B cell (primary cell): ENCODE data around the gene STMN1. TPM values are rescaled to one million over a fixed set of nuclear protein-coding genes. Genes with fewer than 3 reads are reported as not detected.

Experiments used
- ATAC-seq: fragments of 200-7000 bp; cut with Tn5 transposase; one replicate; pipeline ENCODE4 v1.10.0; 2021; ENCODE audit warnings: low read depth, mild to moderate bottlenecking, moderate number of reproducible peaks, moderate library complexity
- CTCF ChIA-PET: fragments of 350-600 bp; sonication (Branson Sonifier 250); formaldehyde crosslinking; loops from one replicate; lab custom pipeline; 2021; ENCODE audit warnings: antibody characterized with exemption, inconsistent platforms; lab: Charles Lee
- POLR2A ChIA-PET: fragments of 350-600 bp; sonication (Branson Sonifier 250); formaldehyde crosslinking; loops from one replicate; lab custom pipeline; 2021; ENCODE audit warnings: antibody characterized with exemption; lab: Charles Lee
- DNase-seq: peaks from one replicate; pipeline ENCODE4 v3.0.0; 2013
- H2AFZ ChIP-seq: 2 replicates; pipeline ENCODE4 v1.6.1; 2012; ENCODE audit warnings: mild to moderate bottlenecking, low read depth, low read length; ENCODE audit not compliant: insufficient read depth, poor library complexity, severe bottlenecking
- H3K27ac ChIP-seq, 2 donors: 1 replicate in 1 of 2; 2 replicates in 1 of 2; pipeline ENCODE4 v1.5.1; 2012 to 2013; ENCODE audit warnings: low read length in 2 of 2, mild to moderate bottlenecking in 2 of 2, moderate library complexity in 1 of 2
- H3K27me3 ChIP-seq, 4 experiments: fragments of 200-600 bp in 1 of 4; sonication (generic) in 1 of 4; replicated peaks in 1 of 4; 1 replicate in 2 of 4; 2 replicates in 2 of 4; pipeline versions ENCODE4 v1.6.1 to v1.7.0; 2013 to 2016; ENCODE audit warnings: low read length in 3 of 4, mild to moderate bottlenecking in 2 of 4, mixed read lengths in 1 of 4, moderate library complexity in 1 of 4; ENCODE audit not compliant: insufficient read depth in 4 of 4, control insufficient read depth in 3 of 4; ENCODE audit errors: control extremely low read depth in 1 of 4
- H3K36me3 ChIP-seq, 2 experiments: replicated peaks in 1 of 2; 1 replicate in 1 of 2; 2 replicates in 1 of 2; pipeline versions ENCODE4 v1.6.1 to v1.7.1; 2013; ENCODE audit warnings: low read length in 1 of 2; ENCODE audit not compliant: insufficient read depth in 2 of 2, control insufficient read depth in 1 of 2; ENCODE audit errors: control extremely low read depth in 1 of 2, extremely low read depth in 1 of 2
- H3K4me1 ChIP-seq, 2 donors: fragments of 200-600 bp in 1 of 2; sonication (generic) in 1 of 2; 1 replicate in 1 of 2; 2 replicates in 1 of 2; pipeline versions ENCODE4 v1.5.1 to v1.6.1; 2013 to 2017; ENCODE audit warnings: low read length in 2 of 2; ENCODE audit not compliant: control insufficient read depth in 2 of 2, insufficient read depth in 2 of 2
- H3K4me2 ChIP-seq: replicated peaks from 2 replicates; pipeline ENCODE3; 2012; ENCODE audit warnings: mild to moderate bottlenecking, low read depth, low read length; ENCODE audit not compliant: poor library complexity, severe bottlenecking
- H3K4me3 ChIP-seq, 5 experiments: fragments of 200-600 bp in 1 of 5; sonication (generic) in 1 of 5; 1 replicate in 3 of 5; 2 replicates in 2 of 5; pipeline versions ENCODE4 v1.5.1 to v1.7.0; 2011 to 2016; ENCODE audit warnings: low read length in 4 of 5, mild to moderate bottlenecking in 4 of 5, low read depth in 2 of 5, control low read depth in 1 of 5, moderate library complexity in 1 of 5; ENCODE audit not compliant: insufficient read depth in 1 of 5; ENCODE audit errors: control extremely low read depth in 1 of 5, extremely low read depth in 1 of 5
- H3K79me2 ChIP-seq: fragments of 200-600 bp; sonication (generic); one replicate; pipeline ENCODE4 v1.6.0; 2016; ENCODE audit warnings: low read length; ENCODE audit not compliant: control insufficient read depth, insufficient read depth
- H3K9ac ChIP-seq: fragments of 200-600 bp; sonication (generic); 2 replicates; pipeline ENCODE4 v1.6.1; 2017; ENCODE audit warnings: mild to moderate bottlenecking, low read length, moderate library complexity
- H3K9me3 ChIP-seq, 3 donors: one replicate each; pipeline versions ENCODE4 v1.6.1 to v1.7.1; 2013; ENCODE audit warnings: low read length in 2 of 3; ENCODE audit not compliant: control insufficient read depth in 2 of 3, insufficient read depth in 1 of 3; ENCODE audit errors: control extremely low read depth in 1 of 3
- H4K20me1 ChIP-seq: 2 replicates; pipeline ENCODE4 v1.6.0; 2012; ENCODE audit warnings: mild to moderate bottlenecking, low read length; ENCODE audit not compliant: insufficient read depth, control insufficient read depth, poor library complexity, severe bottlenecking
- H3K27ac Mint-ChIP-seq: one replicate; pipeline ENCODE4 v1.8.0; 2021; ENCODE audit warnings: mixed read lengths
- H3K27me3 Mint-ChIP-seq: one replicate; pipeline ENCODE4 v1.8.0; 2021; ENCODE audit warnings: mixed read lengths
- H3K4me1 Mint-ChIP-seq: one replicate; pipeline ENCODE4 v1.8.0; 2021; ENCODE audit warnings: mixed read lengths
- H3K4me3 Mint-ChIP-seq: one replicate; pipeline ENCODE4 v1.8.0; 2021; ENCODE audit warnings: mixed read lengths
- H3K9me3 Mint-ChIP-seq: one replicate; pipeline ENCODE4 v1.8.0; 2022; ENCODE audit warnings: mixed read lengths; ENCODE audit not compliant: insufficient read depth
- EZH2 ChIP-seq: IDR thresholded peaks from 2 replicates; pipeline ENCODE4 v1.6.1; 2012; ENCODE audit warnings: borderline replicate concordance, low read depth, mild to moderate bottlenecking, moderate library complexity, low read length; ENCODE audit not compliant: insufficient read depth, poor library complexity, severe bottlenecking
- WGBS: methylation state at CpG from one replicate; pipeline ENCODE4 v1.1.5; 2013; ENCODE audit warnings: missing lambda C conversion rate; ENCODE audit not compliant: insufficient coverage; 5-methylcytosine and 5-hydroxymethylcytosine counted together
- intact Hi-C: fragments of 100-400 bp; cut with micrococcal nuclease; formaldehyde crosslinking; loops from one replicate; pipeline ENCODE4 v1.10.0; 2022
- polyA plus RNA-seq: library from polyadenylated mRNA; depleted of rRNA; stranded (reverse); fragments of >200 nt; gene quantifications from 2 replicates; pipeline ENCODE4 v1.2.3, GENCODE V29; 2012
- total RNA-seq, 2 donors: library from RNA; stranded (reverse); fragments of 120-200 nt in 1 of 2; gene quantifications; 1 replicate in 1 of 2; 2 replicates in 1 of 2; pipeline versions ENCODE4 v1.2.3 to v1.2.4, GENCODE V29; 2013 to 2022
- TF ChIP-seq, protein P1 (sequence below): fragments of 200-600 bp; IDR thresholded peaks from one replicate; pipeline ENCODE4 v1.8.0; 2022; ENCODE audit warnings: antibody characterized with exemption, mild to moderate bottlenecking

STMN1 gene
- total and polyA plus RNA-seq, 2 donors (not counting 1 experiment from before 2014, with no cell fraction given), result 9.9 to 48.0 TPM

DNA sequence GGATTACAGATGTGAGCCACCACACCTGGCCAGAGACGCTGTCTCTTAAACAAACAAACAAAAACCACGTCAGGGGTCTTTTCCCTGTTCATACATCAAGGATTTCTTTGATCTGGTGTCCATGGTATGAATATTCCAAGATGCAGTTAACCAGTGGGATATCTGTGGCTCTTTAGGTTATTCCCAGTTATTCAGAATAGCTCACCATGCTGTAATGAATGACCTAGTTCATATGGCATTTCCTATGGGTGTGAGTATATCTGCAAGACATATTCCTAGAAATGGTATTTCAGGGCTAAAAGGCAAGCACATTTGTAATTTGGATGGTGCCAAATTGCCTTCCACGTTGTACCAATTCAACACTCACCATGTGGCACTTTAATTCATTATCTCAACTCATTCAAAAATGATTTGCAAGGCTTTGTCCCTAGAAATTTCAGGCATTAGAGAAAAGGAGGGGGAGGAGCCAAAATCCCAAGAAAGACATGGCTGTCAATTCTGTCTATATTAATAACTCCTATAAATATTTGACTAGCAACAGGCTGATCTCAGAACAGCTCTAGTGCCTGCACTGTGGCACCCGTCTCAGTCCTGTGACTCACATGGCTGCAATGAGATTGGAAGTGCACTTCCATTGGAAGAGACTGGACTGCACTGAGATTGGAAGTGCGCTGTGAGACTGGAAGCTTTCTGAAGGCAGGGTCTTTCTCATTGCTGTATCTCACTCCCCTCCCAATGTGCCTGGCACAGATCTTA is 6.0 kb upstream of the STMN1 start:
- Histone ChIP-seq H2AFZ (no peak overlapping the region), H3K4me3 (no peak overlapping the region), H3K79me2 (no peaks in the 10 kb centered on the region), H3K27me3 (no peaks in the 10 kb centered on the region), H3K9ac (no peak overlapping the region), H3K4me2 (no peak overlapping the region), H3K9me3 (no peaks in the 10 kb centered on the region), H3K4me1 (peaks cover 0 to 4% of the 10 kb centered on the region in 2 donors), H4K20me1 (no peaks in the 10 kb centered on the region), H3K36me3 (no peaks in the 10 kb centered on the region), H3K27ac (no peak overlapping the region)
- DNase-seq (no peak), ATAC-seq (no peak)
- Mint-ChIP-seq H3K9me3 (no peaks in the 10 kb centered on the region), H3K27ac (no peak overlapping the region), H3K4me3 (no peak overlapping the region), H3K4me1 (peaks cover 4% of the 10 kb centered on the region), H3K27me3 (no peaks in the 10 kb centered on the region)
- intact Hi-C loops, result no loop called here
- CTCF ChIA-PET, result interaction anchor here (0.6 to 2.5 kb wide), 3 partner anchors 17 to 99 kb away, joined by 3 to 9 read pairs (median 5); no protein-coding TSS in a partner anchor
- POLR2A ChIA-PET, result no interaction called here
- WGBS, result 100% methylated on average over 1 of the region's 5 CpGs
- TF ChIP-seq EZH2, result no peak
- TF ChIP-seq, protein P1, sequence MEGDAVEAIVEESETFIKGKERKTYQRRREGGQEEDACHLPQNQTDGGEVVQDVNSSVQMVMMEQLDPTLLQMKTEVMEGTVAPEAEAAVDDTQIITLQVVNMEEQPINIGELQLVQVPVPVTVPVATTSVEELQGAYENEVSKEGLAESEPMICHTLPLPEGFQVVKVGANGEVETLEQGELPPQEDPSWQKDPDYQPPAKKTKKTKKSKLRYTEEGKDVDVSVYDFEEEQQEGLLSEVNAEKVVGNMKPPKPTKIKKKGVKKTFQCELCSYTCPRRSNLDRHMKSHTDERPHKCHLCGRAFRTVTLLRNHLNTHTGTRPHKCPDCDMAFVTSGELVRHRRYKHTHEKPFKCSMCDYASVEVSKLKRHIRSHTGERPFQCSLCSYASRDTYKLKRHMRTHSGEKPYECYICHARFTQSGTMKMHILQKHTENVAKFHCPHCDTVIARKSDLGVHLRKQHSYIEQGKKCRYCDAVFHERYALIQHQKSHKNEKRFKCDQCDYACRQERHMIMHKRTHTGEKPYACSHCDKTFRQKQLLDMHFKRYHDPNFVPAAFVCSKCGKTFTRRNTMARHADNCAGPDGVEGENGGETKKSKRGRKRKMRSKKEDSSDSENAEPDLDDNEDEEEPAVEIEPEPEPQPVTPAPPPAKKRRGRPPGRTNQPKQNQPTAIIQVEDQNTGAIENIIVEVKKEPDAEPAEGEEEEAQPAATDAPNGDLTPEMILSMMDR, result no peak

DNA sequence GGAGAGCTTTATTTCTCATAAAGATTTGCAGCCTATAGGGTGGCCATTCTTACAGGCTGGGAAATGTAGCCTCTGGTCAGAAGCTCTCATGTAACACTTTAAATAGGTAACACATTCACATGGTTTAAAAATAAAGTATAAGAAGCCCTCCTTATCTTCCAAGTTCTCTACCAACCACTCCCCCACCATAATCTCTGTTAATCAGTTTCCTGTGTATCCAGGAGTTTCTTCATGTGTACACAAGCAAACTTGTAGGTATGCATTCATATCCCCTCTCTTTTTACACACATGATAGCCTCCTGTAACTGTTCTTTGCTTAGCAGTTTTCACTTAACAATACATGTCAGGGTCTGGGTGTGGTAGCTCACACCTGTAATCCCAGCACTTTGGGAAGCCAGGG is 4.9 kb upstream of the STMN1 start:
- Histone ChIP-seq H3K9me3 (no peaks in the 10 kb centered on the region), H2AFZ (no peak overlapping the region), H3K27ac (no peak overlapping the region), H3K4me3 (no peak overlapping the region), H3K36me3 (no peaks in the 10 kb centered on the region), H3K27me3 (no peaks in the 10 kb centered on the region), H3K9ac (no peak overlapping the region), H3K4me1 (peaks cover 0 to 13% of the 10 kb centered on the region in 2 donors), H3K4me2 (no peak overlapping the region), H3K79me2 (no peaks in the 10 kb centered on the region), H4K20me1 (no peaks in the 10 kb centered on the region)
- no peak for TF ChIP-seq EZH2
- TF ChIP-seq, protein P1, result no peak
- ATAC-seq, result no peak
- intact Hi-C loops, result no loop called here
- Mint-ChIP-seq H3K27me3 (no peaks in the 10 kb centered on the region), H3K4me3 (no peak overlapping the region), H3K27ac (no peak overlapping the region), H3K9me3 (no peaks in the 10 kb centered on the region), H3K4me1 (peaks cover 7% of the 10 kb centered on the region)
- POLR2A ChIA-PET, result no interaction called here
- CTCF ChIA-PET, result interaction anchor here (1.3 kb wide), 1 partner anchor 16 kb away, joined by 5 read pairs; no protein-coding TSS in a partner anchor
- DNase-seq, result no peak
